ENCODE measurements around the gene POMT2. TPM values are rescaled to one million over a fixed set of nuclear protein-coding genes. Genes with fewer than 3 reads are reported as not detected.

The POMT2 gene
- total RNA-seq, 2 experiments from 2014 or later: 7.6 to 8.2 TPM

GRCh38 chr14:77249286-77249685 lies 71.4 kb downstream of the POMT2 start:
- POLR2A ChIA-PET: no interaction called here
- H3K27ac Mint-ChIP-seq: no peak overlapping the region

GRCh38 chr14:77248666-77249065 lies 72.0 kb downstream of the POMT2 start:
- no peak overlapping the region for H3K4me3 Mint-ChIP-seq
- Histone ChIP-seq H3K4me3 (ENCODE audit: low read length) (no peak overlapping the region), H3K27me3 (ENCODE audit: control insufficient read depth in 1 of 2, insufficient read depth in 2 of 2, low read length in 2 of 2) (no peaks in the 10 kb centered on the region), H3K36me3 (ENCODE audit: insufficient read depth, low read length) (no peaks in the 10 kb centered on the region), H3K9me3 (ENCODE audit: control insufficient read depth in 1 of 2, insufficient read depth in 1 of 2, low read length in 2 of 2) (no peaks in the 10 kb centered on the region), H3K27ac (ENCODE audit: low read depth in 1 of 2, low read length in 2 of 2) (no peak overlapping the region), H3K4me1 (ENCODE audit: insufficient read depth, low read length) (no peaks in the 10 kb centered on the region)
- intact Hi-C loops (cut with DNase I, micrococcal nuclease): no loop called here
- POLR2A ChIA-PET: no interaction called here
- CTCF ChIA-PET: no interaction called here
- ATAC-seq (ENCODE audit: poor library complexity) (no peak), DNase-seq (no peak)
- no peaks in the 10 kb centered on the region for H3K9me3 Mint-ChIP-seq
- no peaks in the 10 kb centered on the region for H3K27me3 Mint-ChIP-seq
- no peaks in the 10 kb centered on the region for H3K4me1 Mint-ChIP-seq (ENCODE audit: low read depth)
- H3K36me3 Mint-ChIP-seq (ENCODE audit: low read depth): no peaks in the 10 kb centered on the region
- no peak for TF ChIP-seq CTCF (IDR thresholded peaks at IDR 0.05)
- no peak overlapping the region for H3K27ac Mint-ChIP-seq

More at GRCh38 chr14:77249286-77249685, 71.4 kb downstream of the POMT2 start:
- H3K36me3 ChIP-seq (ENCODE audit: insufficient read depth, low read length): no peaks in the 10 kb centered on the region
- Mint-ChIP-seq H3K27me3 (no peaks in the 10 kb centered on the region), H3K4me3 (no peak overlapping the region), H3K4me1 (ENCODE audit: low read depth) (no peaks in the 10 kb centered on the region), H3K36me3 (ENCODE audit: low read depth) (no peaks in the 10 kb centered on the region), H3K9me3 (no peaks in the 10 kb centered on the region)
- ATAC-seq (ENCODE audit: poor library complexity) (no peak), DNase-seq (no peak)
- no peak overlapping the region for H3K27ac ChIP-seq (ENCODE audit: low read depth in 1 of 2, low read length in 2 of 2)
- no peaks in the 10 kb centered on the region for H3K4me1 ChIP-seq (ENCODE audit: insufficient read depth, low read length)
- no peaks in the 10 kb centered on the region for H3K27me3 ChIP-seq (ENCODE audit: control insufficient read depth in 1 of 2, insufficient read depth in 2 of 2, low read length in 2 of 2)
- H3K4me3 ChIP-seq (ENCODE audit: low read length): no peak overlapping the region
- CTCF ChIA-PET: no interaction called here
- intact Hi-C loops (cut with DNase I, micrococcal nuclease): no loop called here
- H3K9me3 ChIP-seq (ENCODE audit: control insufficient read depth in 1 of 2, insufficient read depth in 1 of 2, low read length in 2 of 2): no peaks in the 10 kb centered on the region
- no peak for TF ChIP-seq CTCF (IDR thresholded peaks at IDR 0.05)

GRCh38 chr14:77246784-77247183 lies 73.9 kb downstream of the POMT2 start:
- H3K9me3 Mint-ChIP-seq: no peaks in the 10 kb centered on the region
- POLR2A ChIA-PET: no interaction called here
- peaks cover 0 to 2% of the 10 kb centered on the region in 2 experiments for H3K27me3 ChIP-seq (ENCODE audit: control insufficient read depth in 1 of 2, insufficient read depth in 2 of 2, low read length in 2 of 2)
- no peaks in the 10 kb centered on the region for H3K9me3 ChIP-seq (ENCODE audit: control insufficient read depth in 1 of 2, insufficient read depth in 1 of 2, low read length in 2 of 2)
- no peak for TF ChIP-seq CTCF (IDR thresholded peaks at IDR 0.05)
- H3K27ac Mint-ChIP-seq: no peak overlapping the region
- CTCF ChIA-PET: no interaction called here
- DNase-seq: no peak
- no peak overlapping the region for H3K27ac ChIP-seq (ENCODE audit: low read depth in 1 of 2, low read length in 2 of 2)
- intact Hi-C loops (cut with DNase I, micrococcal nuclease): no loop called here
- H3K4me1 Mint-ChIP-seq (ENCODE audit: low read depth): no peaks in the 10 kb centered on the region
- no peaks in the 10 kb centered on the region for H3K27me3 Mint-ChIP-seq
- H3K4me1 ChIP-seq (ENCODE audit: insufficient read depth, low read length): no peaks in the 10 kb centered on the region
- no peak overlapping the region for H3K4me3 ChIP-seq (ENCODE audit: low read length)
- H3K36me3 Mint-ChIP-seq (ENCODE audit: low read depth): no peaks in the 10 kb centered on the region
- H3K36me3 ChIP-seq (ENCODE audit: insufficient read depth, low read length): no peaks in the 10 kb centered on the region
- no peak for ATAC-seq (ENCODE audit: poor library complexity)
- H3K4me3 Mint-ChIP-seq: no peak overlapping the region

Data from CD4-positive, alpha-beta T cell (primary cell).